Ramos (cell line): ENCODE measurements around the gene DIAPH3.
"Not testable (repeated sequence)": the region's sequence is repeated elsewhere in the genome, so short reads cannot be mapped to it uniquely, and the experiment has no call there.

Experiments used
- in situ Hi-C: fragments of 300-500 bp; cut with MboI; formaldehyde crosslinking; loops from one replicate; pipeline ENCODE4 v1.14.3; 2022; ENCODE audit warnings: low sequenced_read_pairs; ENCODE audit not compliant: unreplicated experiment

The DIAPH3 gene, protein sequence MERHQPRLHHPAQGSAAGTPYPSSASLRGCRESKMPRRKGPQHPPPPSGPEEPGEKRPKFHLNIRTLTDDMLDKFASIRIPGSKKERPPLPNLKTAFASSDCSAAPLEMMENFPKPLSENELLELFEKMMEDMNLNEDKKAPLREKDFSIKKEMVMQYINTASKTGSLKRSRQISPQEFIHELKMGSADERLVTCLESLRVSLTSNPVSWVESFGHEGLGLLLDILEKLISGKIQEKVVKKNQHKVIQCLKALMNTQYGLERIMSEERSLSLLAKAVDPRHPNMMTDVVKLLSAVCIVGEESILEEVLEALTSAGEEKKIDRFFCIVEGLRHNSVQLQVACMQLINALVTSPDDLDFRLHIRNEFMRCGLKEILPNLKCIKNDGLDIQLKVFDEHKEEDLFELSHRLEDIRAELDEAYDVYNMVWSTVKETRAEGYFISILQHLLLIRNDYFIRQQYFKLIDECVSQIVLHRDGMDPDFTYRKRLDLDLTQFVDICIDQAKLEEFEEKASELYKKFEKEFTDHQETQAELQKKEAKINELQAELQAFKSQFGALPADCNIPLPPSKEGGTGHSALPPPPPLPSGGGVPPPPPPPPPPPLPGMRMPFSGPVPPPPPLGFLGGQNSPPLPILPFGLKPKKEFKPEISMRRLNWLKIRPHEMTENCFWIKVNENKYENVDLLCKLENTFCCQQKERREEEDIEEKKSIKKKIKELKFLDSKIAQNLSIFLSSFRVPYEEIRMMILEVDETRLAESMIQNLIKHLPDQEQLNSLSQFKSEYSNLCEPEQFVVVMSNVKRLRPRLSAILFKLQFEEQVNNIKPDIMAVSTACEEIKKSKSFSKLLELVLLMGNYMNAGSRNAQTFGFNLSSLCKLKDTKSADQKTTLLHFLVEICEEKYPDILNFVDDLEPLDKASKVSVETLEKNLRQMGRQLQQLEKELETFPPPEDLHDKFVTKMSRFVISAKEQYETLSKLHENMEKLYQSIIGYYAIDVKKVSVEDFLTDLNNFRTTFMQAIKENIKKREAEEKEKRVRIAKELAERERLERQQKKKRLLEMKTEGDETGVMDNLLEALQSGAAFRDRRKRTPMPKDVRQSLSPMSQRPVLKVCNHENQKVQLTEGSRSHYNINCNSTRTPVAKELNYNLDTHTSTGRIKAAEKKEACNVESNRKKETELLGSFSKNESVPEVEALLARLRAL

DNA sequence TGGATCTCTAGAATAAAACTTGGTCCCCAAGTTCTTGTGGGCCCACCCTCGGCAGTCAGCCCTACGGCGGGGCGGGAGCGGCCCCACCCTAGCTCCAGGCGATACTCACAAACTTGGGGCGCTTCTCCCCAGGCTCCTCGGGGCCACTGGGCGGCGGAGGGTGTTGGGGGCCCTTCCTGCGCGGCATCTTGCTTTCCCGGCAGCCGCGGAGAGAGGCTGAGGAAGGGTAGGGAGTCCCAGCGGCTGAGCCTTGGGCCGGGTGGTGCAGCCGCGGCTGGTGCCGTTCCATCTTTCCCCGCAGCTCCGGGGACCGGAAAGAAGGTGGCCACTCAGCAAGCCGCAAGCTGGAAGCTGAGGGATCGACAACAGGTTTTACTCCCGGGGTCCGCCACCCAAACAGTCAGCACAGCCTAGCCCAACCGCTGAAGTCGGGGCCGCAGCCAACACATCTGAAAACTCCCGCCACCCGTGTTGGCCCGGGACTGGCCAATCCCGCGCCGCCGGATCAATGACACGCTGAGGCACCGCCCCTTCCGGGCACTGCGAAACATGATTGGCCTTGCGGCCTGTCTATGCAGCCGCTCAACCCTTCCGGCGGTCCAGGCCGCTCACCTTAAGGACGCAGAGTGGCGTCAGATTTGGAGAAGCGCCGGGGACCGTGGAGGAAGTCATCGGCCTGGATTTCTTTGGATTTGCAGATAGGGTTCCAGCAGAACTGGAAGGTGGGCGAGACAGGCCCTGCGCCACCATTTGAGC, at the start of gene DIAPH3:
DIAPH3 (minus strand) TSS at position 451 of the 756 bp plus-strand sequence; CDS start at position 289, 162 bp downstream.
- in situ Hi-C loops = no loop called here

DNA sequence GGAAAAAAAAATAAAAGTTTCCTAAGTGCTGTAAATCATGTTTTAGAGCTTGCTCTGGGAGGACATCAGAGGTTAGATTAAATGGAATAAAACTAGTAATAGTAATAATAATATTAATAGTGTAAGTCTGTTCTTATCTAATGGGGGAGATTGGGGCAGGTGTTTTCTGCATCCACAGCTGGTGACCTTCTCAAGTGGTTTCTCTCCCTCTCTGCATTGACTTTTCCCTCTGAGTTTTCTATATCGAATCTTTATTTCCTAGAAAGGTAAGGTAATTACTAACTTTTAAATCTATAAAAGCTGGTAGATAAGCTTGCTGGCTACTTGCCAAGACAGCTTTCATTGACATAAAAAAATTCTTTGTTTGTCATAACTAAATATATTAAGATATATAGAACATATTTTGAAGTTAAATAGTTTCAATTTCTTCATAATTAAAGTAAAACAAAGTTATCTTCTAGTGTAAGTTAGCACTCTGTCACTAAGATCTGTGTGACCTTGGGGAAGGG, 49.6 kb upstream of the DIAPH3 start:
- in situ Hi-C loops = no loop called here

DNA sequence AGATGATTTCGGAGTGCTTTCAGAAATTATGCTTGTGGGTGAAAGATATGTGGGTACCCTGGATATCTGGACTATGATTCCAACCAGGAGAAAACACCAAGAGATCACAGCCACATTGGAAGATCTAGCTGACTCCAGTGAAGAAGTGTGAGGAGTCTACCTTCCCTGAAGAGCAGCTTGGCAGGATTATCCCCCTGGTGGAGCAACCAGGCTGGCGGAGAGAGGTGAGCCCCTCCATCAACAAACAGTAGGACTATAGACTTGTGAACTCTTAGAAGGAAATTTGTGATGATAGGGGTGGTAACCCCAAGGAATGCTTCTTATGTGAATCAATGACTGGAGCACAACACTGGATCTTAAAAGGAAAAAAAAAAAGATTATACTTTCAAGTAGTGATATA, 47.8 kb upstream of the DIAPH3 start:
- in situ Hi-C loops = no loop called here

DNA sequence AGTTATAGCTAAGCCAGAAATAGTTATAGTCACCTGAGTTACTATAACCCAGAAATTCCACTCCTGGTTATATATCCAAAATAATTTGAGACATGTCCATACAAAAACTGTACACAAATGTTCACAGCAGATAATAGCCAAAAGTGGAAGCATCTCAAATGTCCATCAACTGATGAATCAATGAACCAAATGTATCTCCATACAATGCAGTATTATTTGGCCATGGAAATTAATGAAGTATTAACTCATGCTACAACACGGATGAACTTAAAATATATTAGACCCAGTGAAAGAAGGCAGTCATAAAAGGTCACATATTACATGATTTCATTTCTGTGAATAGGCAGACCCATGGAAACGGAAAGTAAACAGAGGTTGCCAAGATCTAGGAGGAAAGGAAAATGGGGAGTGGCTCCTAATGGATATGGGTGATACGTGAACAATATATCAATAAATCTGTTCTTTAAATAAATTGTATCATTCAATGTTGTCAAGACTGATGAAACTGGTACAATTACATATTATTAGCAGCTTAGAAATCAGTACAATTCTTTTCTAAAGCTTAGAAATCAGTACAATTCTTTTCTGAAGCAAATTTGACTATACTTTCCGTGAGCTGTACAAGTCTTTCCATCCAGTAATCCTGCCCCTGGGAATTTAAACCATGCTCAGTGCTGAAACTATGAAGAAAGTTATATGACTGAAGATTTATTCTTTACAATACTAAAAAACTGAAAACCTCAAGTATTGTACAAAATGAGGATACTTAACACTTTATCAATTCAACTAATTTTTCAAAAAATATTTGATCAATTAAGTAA, 47.0 kb upstream of the DIAPH3 start:
- in situ Hi-C loops = no loop called here

DNA sequence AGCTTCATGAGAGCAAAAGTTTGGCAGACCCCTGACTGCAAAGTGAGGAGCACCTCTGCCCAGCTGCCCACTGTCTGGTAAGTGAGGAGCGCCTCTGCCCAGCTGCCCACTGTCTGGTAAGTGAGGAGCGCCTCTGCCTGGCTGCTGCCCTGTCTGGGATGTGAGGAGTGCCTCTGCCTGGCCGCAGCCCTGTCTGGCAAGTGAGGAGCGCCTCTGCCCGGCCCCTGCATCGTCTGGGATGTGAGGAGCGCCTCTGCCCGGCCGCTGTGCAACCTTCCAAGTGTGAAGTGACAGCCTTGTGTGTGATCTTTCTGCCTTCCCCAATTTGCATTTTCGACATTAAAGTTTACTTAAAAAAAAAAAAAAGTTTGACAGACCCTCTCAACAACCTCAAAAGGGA, 41.8 kb upstream of the DIAPH3 start:
- in situ Hi-C loops = not testable (repeated sequence)

DNA sequence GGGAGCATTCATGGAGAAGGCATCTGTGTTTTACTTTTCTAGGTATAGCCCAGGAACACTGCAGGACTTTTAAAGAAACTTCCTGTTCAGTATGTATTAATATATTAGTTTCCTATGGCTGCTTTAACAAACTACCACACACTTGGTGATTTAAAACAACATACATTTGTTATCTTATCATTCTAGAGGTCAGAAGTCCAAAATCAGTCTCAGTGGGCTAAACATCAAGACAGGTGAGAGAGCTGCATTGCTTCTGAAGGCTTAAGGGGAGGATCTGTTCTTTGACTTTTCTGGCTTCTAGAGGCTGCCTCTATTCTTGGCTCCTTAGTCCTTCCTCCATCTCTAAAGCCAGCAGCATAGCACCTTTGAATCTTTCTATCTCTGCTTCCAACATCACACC, 37.6 kb upstream of the DIAPH3 start:
- in situ Hi-C loops = no loop called here

DNA sequence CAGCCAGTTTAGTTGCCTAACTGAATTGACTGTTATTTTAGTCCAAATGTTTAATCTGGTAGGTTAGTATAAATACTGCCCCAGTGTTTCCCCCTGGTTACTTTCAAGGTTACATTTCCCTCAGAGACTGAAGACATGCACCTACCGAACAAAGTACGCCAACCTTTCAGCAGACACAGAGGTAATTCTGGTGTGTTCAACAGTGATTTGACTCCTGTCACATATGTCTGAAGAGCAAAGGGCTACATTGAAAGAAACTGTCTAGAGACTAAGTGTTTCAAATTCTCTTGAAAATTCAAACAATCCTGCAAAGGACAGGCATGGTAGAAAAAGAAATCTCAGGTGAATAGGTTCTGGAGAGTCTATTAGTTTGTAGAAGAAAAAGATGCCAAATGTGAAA, 32.2 kb upstream of the DIAPH3 start:
- in situ Hi-C loops = not testable (repeated sequence)

DNA sequence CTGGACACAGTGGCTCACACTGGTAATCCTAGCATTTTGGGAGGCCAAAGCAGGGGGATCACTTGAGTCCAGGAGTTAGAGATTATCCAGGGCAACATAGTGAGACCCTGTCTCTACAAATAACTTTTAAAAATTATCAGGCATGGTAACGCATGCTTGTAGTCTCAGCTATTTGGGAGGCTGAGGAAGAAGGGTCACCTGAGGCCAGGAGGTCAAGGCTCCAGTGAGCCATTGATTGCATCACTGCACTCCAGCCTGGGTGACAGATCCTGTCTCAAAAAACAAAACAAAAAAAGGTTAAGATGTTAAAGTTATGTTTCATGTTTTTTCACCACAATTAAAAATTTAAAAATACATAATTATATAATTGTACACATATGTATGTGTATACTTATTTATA, 19.2 kb upstream of the DIAPH3 start:
- in situ Hi-C loops = no loop called here

DNA sequence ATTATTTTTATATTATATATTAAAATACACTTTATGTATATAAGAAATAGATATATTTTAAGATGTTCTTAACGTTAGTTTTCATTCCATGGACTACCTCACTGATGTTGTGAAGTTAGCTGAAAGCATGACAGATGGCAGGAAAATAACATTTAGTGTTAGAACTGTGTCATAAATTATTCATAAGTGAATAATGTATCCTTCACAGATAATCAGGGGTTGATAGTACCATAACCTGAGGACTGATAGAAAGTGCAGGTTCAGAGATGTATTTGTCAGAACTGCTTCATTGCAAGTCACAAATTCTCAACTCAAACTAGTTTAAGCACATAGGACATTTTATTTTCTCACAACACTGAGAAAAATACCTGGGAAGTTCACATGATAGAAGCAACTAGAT, 14.6 kb upstream of the DIAPH3 start:
- in situ Hi-C loops = no loop called here

DNA sequence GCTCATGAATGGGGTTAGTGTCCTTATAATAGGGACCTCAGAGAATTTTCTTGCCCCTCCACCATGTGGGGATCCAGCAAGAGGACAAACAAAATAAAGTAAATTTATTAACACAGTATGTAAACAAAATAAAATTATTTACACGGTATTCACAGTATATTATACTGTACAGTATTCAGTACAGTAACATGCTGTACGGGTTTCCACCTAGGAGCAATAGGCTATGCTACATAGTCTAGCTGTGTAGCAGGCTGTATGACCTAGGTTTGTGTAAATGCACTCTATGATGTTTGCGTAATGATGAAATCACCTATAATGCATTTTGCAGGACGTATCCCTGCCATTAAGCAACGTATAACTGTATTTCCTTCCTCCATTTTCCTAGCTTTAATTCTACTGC, 11.8 kb upstream of the DIAPH3 start:
- in situ Hi-C loops = no loop called here

DNA sequence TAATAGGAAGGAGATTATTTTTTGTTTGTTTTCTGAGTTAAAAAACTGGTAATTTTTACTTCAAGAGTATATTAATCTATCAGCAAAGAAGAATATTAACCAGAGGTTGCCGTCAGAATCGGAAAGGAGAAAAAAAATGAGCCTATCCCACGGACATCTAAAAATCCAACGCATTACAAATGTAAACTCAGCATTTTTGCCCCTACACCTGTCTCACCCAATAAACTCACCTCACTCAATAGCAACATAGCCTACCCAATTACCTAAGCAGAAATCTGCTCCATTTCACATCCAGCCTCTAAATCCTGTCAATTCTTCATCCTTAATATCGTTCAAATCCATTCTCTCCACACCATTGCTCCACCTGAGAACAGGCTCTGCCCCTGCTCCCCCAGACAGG, 10.4 kb upstream of the DIAPH3 start:
- in situ Hi-C loops = no loop called here

DNA sequence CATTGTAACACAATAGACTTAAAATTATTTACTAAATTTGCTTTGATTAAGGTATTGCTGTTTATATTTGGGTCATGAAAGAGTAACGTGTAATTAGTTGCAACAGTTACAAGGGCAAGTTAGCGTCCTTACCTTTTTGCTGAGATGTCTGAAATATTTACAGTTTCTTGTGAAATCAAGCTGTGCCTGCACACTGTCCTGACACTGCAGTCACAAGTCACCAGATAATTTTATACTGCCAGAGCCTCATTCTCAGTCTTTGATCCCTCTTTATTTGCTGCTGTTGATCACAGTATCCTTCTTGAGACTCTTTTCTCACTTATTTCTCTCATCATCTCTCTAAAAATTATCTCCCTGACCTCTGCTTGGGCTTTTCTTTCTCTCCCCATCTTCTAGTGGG, 8.4 kb upstream of the DIAPH3 start:
- in situ Hi-C loops = no loop called here

DNA sequence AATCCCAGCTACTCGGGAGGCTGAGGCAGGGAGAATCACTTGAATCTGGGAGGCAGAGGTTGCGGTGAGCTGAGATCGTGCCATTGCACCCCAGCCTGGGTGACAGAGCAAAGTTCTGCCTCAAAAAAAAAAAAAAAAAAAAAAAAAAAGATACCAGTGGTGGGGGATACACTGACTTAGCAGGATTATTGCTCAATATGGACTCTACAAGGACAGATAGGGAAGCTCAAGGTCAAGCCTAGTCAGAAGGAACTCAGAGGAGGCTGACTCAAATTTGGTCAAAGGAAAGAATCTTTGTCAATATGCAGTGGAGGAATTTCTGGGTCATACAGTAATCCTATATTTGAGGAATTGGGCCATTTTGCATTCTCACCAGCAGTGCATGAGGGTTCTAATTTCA, 6.7 kb upstream of the DIAPH3 start:
- in situ Hi-C loops = no loop called here

DNA sequence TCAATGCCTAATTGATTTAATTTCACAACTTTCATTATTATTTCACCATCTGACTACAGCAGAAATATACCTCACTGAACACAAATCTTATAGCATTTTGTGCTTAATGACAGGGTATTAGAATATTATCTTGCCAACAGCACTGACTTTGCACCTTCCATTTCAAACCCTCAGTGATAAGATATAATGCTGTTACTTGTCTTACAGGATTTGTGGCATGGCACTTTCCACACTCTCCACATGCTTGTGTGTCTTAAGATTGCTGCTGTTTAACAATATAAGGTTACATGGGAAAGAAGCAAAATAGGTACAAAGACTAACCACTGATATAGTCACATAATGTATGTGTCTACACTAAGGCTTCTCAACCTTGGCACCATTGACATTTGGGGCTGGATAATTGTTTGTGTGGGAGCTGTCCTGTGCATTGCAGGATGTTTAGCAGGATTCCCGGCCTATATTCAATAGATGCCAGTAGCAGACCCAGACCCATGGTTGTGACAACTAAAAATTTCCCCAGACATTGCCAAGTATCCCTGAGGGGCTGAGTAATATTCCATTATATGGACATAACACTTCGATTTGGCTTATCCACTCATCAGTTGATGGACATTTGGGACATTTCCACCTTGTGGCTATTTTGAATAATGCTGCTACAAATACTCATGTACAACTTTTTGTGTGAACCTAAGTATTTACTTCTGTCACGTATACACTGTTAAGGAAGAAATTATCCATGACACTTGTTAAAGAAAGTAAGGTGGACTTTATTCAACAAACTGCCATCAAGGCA, 5.7 kb upstream of the DIAPH3 start:
- in situ Hi-C loops = no loop called here

DNA sequence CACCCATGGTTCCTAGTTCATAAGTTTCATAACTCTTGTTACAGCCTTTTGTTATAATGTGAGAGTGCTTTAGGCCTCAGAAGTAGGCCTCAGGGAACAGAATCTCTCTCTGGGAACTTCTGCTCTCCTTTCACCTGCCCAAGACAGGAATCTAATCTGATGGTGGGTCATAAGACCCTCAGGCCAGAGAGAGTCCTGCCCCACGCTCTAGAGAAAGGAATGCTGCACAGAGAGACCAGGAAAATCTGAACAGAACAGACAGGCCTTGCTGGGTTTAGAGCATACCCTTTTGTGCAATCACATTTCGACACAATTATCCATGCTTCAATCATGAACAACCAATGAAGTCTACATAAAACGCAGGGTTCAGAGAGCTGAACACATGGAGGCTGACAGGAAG, 3.4 kb upstream of the DIAPH3 start:
- in situ Hi-C loops = no loop called here

DNA sequence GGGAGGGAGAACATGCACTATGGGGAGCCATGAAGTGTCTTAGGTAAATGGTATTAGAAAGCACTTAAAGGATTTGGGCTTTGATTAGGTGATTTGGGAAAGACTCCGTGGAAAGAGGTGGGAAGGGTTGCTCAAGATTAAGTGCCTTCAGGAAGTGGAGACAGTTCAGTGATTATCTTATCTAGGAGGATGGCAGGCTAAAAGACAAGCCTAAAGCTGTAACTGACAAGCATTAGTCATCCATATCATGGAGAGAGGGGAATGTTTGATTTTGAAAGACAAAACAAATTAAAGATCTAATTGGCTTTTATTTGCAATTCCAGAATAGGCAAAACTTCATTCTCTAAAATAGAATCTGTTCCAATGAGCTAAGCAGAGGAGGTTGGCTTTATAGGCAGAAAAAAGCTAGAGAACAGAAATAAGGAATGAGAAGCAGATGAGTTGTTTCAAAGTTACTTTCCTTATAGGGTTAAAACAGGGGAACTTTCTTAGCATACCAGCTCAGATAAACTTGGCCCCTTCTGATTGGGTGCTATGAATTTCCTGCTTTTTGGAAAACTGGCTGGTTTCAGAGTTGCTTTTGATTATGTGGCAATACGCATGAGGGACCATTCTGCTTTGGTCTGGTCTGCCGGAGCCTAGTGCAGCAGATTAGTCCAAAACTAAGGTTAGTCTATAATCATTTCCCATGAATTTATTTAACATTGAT, 1.8 kb upstream of the DIAPH3 start:
- in situ Hi-C loops = no loop called here

DNA sequence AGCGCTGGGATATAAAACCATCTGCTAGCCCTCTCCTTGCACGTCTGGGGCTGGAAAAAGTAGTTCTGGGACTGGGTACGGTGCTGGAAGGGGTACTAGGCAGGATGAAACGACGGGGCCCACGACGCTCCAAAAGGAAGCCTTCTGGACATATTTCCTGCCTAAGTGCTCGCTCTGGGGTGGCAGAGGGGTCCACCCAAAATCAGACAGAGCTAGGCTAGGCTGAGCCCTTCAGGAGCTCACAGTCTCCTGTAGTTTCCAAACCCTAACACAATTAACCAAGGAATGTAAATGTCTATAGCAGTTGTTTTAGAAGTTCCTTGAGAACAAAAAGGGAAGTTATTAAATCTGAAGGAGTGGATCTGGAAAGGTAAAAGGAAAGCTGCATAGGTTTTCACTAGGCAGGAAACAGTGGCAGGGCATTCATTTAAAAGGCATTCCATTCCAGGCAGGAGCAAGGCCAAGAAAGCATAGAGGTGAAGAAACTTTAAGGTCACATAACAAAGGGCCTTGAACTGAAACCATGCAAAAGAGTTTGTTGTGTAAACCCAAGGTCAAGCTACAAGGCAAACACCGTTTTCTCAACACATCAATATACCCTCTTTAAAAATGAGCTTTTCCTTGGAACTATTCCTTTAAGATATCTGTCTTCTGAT, 634 bp upstream of the DIAPH3 start:
- in situ Hi-C loops = no loop called here
